GDM1 (cell line): ENCODE measurements around the gene NUTM2G.
"Not testable (repeated sequence)": the region's sequence is repeated elsewhere in the genome, so short reads cannot be mapped to it uniquely, and the experiment has no call there.

Experiments
- DNase-seq: peaks from one replicate; lab custom pipeline; 2025; lab: John Stamatoyannopoulos, UW

Gene NUTM2G

DNA sequence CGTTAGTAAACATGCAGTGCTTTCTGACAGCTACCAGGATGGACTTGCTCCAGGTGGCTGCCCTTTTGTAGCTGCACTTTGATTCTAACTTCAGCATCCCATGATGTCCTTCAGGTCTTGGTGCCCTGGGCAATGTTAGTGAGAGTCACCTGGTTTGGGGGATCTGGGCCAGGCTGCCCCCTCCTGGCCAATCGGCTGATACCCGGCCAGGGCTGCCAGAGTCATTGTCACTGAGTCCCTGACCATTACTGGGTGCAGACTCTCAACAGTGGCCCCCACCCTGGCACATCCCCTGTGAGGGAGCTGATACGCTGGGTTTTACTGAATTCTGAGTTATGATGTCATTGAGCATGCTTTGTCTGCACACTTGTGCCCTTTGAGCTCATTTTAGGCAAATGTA is 13.5 kb downstream of the NUTM2G start:
- DNase-seq: not testable (repeated sequence)

GRCh38 chr9:96949346-96949745 is 20.7 kb downstream of the NUTM2G start:
- DNase-seq: not testable (repeated sequence)

DNA sequence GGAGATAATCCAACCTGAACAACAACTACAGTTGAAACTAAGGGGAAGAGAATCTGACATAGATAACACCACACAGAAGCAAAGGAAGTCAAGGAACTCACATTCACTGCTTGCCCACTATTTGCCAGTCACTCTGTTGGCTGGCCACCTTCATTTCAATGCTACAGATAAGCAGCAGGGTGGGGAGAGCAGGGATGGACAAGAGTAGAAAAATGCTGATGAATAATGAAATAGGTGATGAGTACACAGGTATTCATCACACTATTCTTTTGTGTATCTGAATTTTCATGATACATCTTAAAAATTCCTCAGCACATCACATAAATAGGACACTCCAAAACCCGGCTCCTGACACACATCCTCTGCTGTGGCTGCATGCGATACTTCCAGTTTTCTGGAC is 21.9 kb downstream of the NUTM2G start:
- not testable (repeated sequence) for DNase-seq

GRCh38 chr9:96967591-96967990 is 38.9 kb downstream of the NUTM2G start:
- DNase-seq: not testable (repeated sequence)

DNA sequence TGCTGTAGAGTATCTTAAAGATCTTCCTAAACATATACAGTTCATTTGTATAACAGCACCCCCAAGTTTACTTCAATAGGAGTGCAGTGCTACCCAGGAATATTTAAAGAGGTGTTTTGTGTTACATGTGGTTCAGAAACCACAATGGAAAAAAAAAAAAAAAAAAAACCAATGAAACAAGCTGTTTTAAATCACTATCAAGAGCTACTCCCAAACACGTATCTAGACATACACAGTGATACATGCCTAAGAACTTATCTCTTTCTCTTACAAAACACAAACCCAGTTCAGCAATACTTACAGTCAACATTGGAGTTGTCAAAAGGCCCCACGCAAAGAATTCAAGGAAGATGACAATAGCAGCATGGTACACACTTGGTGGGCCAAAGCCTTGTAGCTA is 43.9 kb downstream of the NUTM2G start:
- not testable (repeated sequence) for DNase-seq

GRCh38 chr9:96974037-96974436 is 45.4 kb downstream of the NUTM2G start:
- not testable (repeated sequence) for DNase-seq

GRCh38 chr9:96983496-96984122 is 55.0 kb downstream of the NUTM2G start:
- not testable (repeated sequence) for DNase-seq

- not testable (repeated sequence) for DNase-seq
These were observed 55.5 kb downstream of the NUTM2G start for GRCh38 chr9:96984139-96984538.

GRCh38 chr9:96984887-96985286 is 56.2 kb downstream of the NUTM2G start:
- not testable (repeated sequence) for DNase-seq
